ENCODE results near the gene AGBL3.

DNA sequence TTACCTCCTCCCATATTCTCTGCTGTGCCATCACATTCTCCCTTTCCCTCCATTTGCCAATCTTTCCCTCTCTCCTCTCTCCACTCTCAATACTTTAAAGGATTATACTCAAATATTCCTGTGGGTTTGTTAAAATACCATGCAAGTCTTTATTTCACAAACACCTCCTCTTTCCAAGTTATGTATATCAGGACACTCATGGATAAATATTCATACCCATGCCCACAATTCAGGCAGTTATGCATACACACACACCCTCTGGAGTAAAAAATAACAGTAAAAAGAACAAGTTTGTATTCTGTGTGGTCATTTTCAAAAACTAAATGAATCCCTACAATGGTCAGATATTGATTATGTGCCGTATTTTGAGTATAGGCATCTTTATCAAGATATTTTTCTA lies 88.2 kb downstream of the AGBL3 start:
- TF ChIP-seq, protein P1, sequence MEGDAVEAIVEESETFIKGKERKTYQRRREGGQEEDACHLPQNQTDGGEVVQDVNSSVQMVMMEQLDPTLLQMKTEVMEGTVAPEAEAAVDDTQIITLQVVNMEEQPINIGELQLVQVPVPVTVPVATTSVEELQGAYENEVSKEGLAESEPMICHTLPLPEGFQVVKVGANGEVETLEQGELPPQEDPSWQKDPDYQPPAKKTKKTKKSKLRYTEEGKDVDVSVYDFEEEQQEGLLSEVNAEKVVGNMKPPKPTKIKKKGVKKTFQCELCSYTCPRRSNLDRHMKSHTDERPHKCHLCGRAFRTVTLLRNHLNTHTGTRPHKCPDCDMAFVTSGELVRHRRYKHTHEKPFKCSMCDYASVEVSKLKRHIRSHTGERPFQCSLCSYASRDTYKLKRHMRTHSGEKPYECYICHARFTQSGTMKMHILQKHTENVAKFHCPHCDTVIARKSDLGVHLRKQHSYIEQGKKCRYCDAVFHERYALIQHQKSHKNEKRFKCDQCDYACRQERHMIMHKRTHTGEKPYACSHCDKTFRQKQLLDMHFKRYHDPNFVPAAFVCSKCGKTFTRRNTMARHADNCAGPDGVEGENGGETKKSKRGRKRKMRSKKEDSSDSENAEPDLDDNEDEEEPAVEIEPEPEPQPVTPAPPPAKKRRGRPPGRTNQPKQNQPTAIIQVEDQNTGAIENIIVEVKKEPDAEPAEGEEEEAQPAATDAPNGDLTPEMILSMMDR (IDR thresholded peaks at IDR 0.05; ENCODE audit: low read length) = no peak
- no peak for TF ChIP-seq EZH2 (optimal IDR thresholded peaks at IDR 0.05; ENCODE audit: low read depth, low read length)

Measured in MM.1S (cell line).